Thymus (tissue), 11 donors: ENCODE measurements around the gene KLF16. TPM values are rescaled to one million over a fixed set of nuclear protein-coding genes. Genes with fewer than 3 reads are reported as not detected.

Experiments
- DNase-seq, 9 donors: peaks; one replicate each; pipeline ENCODE4 v3.0.0-alpha.2; 2013; ENCODE audit warnings: low spot score in 9 of 9, low read depth in 6 of 9, missing footprints in 1 of 9
- H3K27ac ChIP-seq, 2 donors: one replicate each; pipeline ENCODE4 v1.5.1; 2013; ENCODE audit warnings: control low read depth in 1 of 2, low read depth in 1 of 2, low read length in 1 of 2, mild to moderate bottlenecking in 1 of 2, moderate library complexity in 1 of 2
- H3K27me3 ChIP-seq, 2 donors: one replicate each; pipeline ENCODE4 v1.5.1; 2013; ENCODE audit warnings: low read length in 1 of 2; ENCODE audit not compliant: control insufficient read depth in 2 of 2, insufficient read depth in 1 of 2
- H3K36me3 ChIP-seq, 2 donors: one replicate each; pipeline ENCODE4 v1.5.1; 2013; ENCODE audit warnings: low read length in 1 of 2, mild to moderate bottlenecking in 1 of 2, moderate library complexity in 1 of 2; ENCODE audit not compliant: control insufficient read depth in 2 of 2, insufficient read depth in 2 of 2
- H3K4me1 ChIP-seq, 2 donors: one replicate each; pipeline ENCODE4 v1.5.1; 2013; ENCODE audit warnings: low read length in 2 of 2; ENCODE audit not compliant: control insufficient read depth in 2 of 2, insufficient read depth in 2 of 2
- H3K4me3 ChIP-seq, 2 donors: one replicate each; pipeline ENCODE4 v1.5.1; 2013; ENCODE audit warnings: low read length in 2 of 2, control low read depth in 1 of 2, mild to moderate bottlenecking in 1 of 2
- H3K9me3 ChIP-seq, 2 donors: one replicate each; pipeline ENCODE4 v1.5.1; 2013; ENCODE audit warnings: low read length in 1 of 2, mild to moderate bottlenecking in 1 of 2; ENCODE audit not compliant: control insufficient read depth in 2 of 2, insufficient read depth in 1 of 2
- WGBS: extraction: QIAGEN DNeasy Blood & Tissue Kit; methylation state at CpG from one replicate; pipeline ENCODE4 v1.1.7; 2013; 5-methylcytosine and 5-hydroxymethylcytosine counted together
- polyA plus RNA-seq: library from polyadenylated mRNA; stranded (reverse); fragments of 200-250 nt; gene quantifications from one replicate; pipeline ENCODE4 v1.2.3, GENCODE V29; 2013
- total RNA-seq: library from RNA; stranded (reverse); fragments of 120-200 nt; gene quantifications from one replicate; pipeline ENCODE4 v1.2.4, GENCODE V29; 2013
- donor health status: healthy.

KLF16 gene
- total and polyA plus RNA-seq, 2 donors: 3.2 to 8.4 TPM

DNA sequence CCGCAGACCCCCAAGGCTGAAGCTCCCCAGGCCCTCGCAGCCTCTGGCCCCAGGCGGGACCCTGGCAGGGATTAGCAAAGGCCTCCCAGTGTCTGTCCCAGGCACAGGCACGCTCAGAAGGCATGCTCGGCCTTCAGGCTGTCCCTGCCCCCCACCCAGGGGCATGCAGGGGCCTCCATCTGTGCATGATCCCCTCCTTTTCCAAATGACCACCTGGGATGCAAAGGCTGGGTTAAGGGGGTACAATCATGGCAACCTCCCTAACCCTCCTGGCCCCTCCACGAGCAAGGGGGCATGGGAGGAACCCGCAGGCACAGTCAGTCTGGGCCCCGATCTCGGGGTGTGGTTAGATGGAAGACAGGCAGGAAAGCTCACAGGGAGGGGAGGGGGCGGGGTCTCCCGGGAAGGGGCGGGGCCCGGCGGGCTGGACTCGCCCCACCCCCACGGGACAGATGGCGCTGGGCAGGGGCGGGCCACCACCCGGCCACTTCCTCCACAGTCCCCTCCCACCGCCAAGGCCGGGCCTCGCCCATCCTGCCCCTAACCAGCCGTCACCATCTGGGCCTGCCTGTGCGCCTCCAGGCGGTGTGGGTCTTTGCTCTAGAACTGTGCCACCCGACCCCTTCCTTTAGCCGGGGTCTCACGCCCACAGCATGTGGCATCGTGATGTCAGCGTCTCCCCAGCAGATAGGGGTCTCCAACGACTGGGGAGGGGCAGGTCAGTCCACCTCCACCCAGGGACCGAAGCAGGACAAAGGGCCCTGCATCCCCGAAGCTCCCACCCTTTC lies 8.1 kb downstream of the KLF16 start:
- Histone ChIP-seq H3K4me3 (peak overlapping the region; percentile 53 to 57), H3K27ac (peak overlapping the region; percentile 74 to 95), H3K36me3 (no peaks in the 10 kb centered on the region), H3K4me1 (peaks cover 70 to 95% of the 10 kb centered on the region in 2 donors), H3K9me3 (peaks cover 0 to 3% of the 10 kb centered on the region in 2 donors), H3K27me3 (no peaks in the 10 kb centered on the region)
- 13% methylated on average over 33 of the region's 33 CpGs for WGBS
- peak in 4 of 9 donors; percentile 64 to 90 (median 77) for DNase-seq

DNA sequence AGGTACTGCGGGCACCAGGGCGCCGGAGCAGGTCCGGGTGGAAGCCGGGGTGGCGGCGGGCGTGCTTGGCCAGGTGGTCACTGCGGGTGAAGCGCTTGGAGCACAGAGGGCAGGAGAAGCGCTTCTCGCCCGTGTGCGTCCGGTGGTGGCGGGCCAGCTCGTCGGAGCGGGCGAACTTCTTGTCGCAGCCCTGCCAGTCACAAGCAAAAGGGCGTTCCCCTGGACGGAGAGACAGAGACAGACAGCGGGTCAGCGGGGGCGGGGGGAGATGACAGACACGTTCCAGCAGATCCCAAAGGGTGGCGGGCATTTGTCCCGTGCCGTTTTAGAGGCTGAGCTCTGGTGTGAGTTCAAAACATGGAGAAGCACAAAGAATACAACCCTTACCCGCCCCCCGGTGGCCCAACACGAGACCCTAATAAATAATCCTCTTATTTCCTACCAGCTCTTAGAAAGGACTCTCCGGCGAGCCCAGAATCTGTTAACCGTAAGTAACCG lies 8.8 kb downstream of the KLF16 start:
- Histone ChIP-seq H3K9me3 (peaks cover 0 to 3% of the 10 kb centered on the region in 2 donors), H3K4me3 (peak overlapping the region in 1 of 2 donors; percentile 10), H3K27me3 (no peaks in the 10 kb centered on the region), H3K27ac (peak overlapping the region; percentile 74 to 95), H3K4me1 (peaks cover 70 to 93% of the 10 kb centered on the region in 2 donors), H3K36me3 (no peaks in the 10 kb centered on the region)
- 92% methylated on average over 37 of the region's 37 CpGs for WGBS
- DNase-seq: no peak

DNA sequence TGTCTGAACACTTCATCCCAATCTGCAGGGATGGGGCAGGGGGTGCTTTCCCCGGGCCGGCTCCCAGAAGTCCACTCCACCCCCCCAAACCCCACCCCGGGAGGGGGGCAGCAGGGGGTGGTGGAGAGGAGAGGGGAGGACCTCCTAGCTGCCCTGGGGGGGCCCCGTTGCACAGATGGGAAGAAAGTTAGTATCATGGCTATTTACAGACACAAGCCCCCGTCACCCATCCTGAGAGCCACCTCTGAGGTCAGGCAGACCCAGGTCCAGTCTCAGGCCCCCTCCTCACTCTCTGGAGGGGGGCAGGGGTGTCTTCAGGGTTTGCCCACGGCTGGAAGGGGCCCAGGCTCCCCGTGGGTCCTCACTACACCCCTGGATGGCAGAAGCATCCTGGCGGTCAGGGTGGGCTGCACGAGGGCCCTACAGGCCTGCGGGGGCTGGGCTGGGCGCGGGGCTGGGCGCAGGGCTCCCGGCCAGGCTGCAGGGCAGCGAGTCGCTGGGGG lies 9.3 kb downstream of the KLF16 start:
- no peak for DNase-seq
- Histone ChIP-seq H3K4me1 (peaks cover 71 to 93% of the 10 kb centered on the region in 2 donors), H3K36me3 (no peaks in the 10 kb centered on the region), H3K4me3 (no peak overlapping the region), H3K27me3 (no peaks in the 10 kb centered on the region), H3K27ac (peak overlapping the region; percentile 42 to 47), H3K9me3 (peaks cover 0 to 3% of the 10 kb centered on the region in 2 donors)
- 89% methylated on average over 16 of the region's 16 CpGs for WGBS

- Histone ChIP-seq H3K27me3 (no peaks in the 10 kb centered on the region), H3K4me3 (peak overlapping the region; percentile 8 to 39), H3K9me3 (peaks cover 0 to 3% of the 10 kb centered on the region in 2 donors), H3K27ac (peak overlapping the region; percentile 50 to 90), H3K4me1 (peaks cover 69 to 91% of the 10 kb centered on the region in 2 donors), H3K36me3 (no peaks in the 10 kb centered on the region)
- 32% methylated on average over 27 of the region's 27 CpGs for WGBS
- DNase-seq: peak in 5 of 9 donors; percentile 74 to 90 (median 81)
These were observed 9.9 kb downstream of the KLF16 start for GRCh38 chr19:1853295-1854038.

GRCh38 chr19:1852581-1853128 lies 10.7 kb downstream of the KLF16 start:
- Histone ChIP-seq H3K36me3 (no peaks in the 10 kb centered on the region), H3K27me3 (no peaks in the 10 kb centered on the region), H3K9me3 (peaks cover 0 to 3% of the 10 kb centered on the region in 2 donors), H3K27ac (peak overlapping the region; percentile 88 to 90), H3K4me3 (peak overlapping the region; percentile 39 to 71), H3K4me1 (peaks cover 61 to 83% of the 10 kb centered on the region in 2 donors)
- 57% methylated on average over 9 of the region's 9 CpGs for WGBS
- DNase-seq: peak in 1 of 9 donors; percentile 65

GRCh38 chr19:1851654-1852580 lies 11.5 kb downstream of the KLF16 start:
- peak in 8 of 9 donors; percentile 47 to 95 (median 90) for DNase-seq
- peak overlapping the region; percentile 89 to 90 for H3K27ac ChIP-seq
- WGBS: 19% methylated on average over 66 of the region's 66 CpGs

DNA sequence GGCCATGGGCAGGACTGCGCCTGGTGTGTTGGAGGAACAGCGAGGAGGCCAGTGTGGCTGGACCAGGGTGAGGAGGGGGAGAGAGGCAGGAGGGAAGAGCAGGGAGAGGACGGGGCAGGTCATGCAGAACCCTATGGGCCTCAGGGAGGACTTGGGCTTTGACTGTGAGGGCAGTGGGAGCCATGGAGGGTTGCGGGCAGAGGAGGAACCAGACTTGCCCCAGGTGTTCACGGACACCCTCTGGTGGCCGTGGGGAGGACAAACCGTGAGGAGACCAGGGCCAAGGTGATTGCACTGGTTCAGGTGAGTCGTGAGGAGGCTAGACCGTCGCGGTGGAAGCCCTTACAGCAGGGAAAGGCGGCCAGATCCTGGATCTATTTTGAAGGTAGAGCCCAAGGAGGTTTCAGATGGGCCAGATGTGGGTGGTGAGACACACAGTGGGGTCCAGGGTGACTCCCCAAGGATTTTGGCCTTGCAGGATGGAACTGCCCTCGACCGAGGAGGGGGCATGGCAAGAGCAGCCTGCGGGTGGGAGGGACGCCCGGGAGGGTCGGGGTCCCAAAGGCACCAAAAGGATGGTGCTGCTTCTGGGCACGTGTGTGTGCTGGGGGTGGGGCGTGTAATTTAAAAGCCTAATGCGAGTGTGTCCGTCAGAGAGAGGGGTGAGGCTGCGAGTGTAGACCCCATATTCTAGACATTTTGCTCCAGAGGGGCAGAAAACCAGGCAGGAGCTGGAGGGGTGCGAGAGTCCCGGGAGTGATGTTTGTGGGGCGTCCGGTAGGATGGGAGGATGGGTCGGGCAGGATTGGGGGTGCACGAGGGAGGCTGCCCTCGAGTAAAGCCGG lies 12.3 kb downstream of the KLF16 start:
- Histone ChIP-seq H3K9me3 (no peaks in the 10 kb centered on the region), H3K4me1 (peaks cover 63 to 84% of the 10 kb centered on the region in 2 donors), H3K27ac (peak overlapping the region; percentile 86 to 89), H3K4me3 (peak overlapping the region; percentile 41 to 71), H3K36me3 (peaks cover 0 to 4% of the 10 kb centered on the region in 2 donors), H3K27me3 (no peaks in the 10 kb centered on the region)
- no peak for DNase-seq
- 84% methylated on average over 31 of the region's 31 CpGs for WGBS

More at GRCh38 chr19:1851654-1852580, 11.5 kb downstream of the KLF16 start:
- peaks cover 0 to 1% of the 10 kb centered on the region in 2 donors for H3K36me3 ChIP-seq
- no peaks in the 10 kb centered on the region for H3K27me3 ChIP-seq
- peaks cover 60 to 83% of the 10 kb centered on the region in 2 donors for H3K4me1 ChIP-seq
- H3K4me3 ChIP-seq: peak overlapping the region; percentile 41 to 71
- H3K9me3 ChIP-seq: peaks cover 0 to 3% of the 10 kb centered on the region in 2 donors
